Hematopoietic multipotent progenitor cell treated with erythropoietin and hydrocortisone succinate and interleukin-3 and kit ligand, for 17 days (in vitro differentiated cells): ENCODE results near the gene IL17RC.
"Not testable (repeated sequence)": the region's sequence is repeated elsewhere in the genome, so short reads cannot be mapped to it uniquely, and the experiment has no call there.

Experiments
- DNase-seq: peaks from one replicate; pipeline ENCODE4 v3.0.0-alpha.2; 2015; ENCODE audit warnings: low spot score

IL17RC gene

DNA sequence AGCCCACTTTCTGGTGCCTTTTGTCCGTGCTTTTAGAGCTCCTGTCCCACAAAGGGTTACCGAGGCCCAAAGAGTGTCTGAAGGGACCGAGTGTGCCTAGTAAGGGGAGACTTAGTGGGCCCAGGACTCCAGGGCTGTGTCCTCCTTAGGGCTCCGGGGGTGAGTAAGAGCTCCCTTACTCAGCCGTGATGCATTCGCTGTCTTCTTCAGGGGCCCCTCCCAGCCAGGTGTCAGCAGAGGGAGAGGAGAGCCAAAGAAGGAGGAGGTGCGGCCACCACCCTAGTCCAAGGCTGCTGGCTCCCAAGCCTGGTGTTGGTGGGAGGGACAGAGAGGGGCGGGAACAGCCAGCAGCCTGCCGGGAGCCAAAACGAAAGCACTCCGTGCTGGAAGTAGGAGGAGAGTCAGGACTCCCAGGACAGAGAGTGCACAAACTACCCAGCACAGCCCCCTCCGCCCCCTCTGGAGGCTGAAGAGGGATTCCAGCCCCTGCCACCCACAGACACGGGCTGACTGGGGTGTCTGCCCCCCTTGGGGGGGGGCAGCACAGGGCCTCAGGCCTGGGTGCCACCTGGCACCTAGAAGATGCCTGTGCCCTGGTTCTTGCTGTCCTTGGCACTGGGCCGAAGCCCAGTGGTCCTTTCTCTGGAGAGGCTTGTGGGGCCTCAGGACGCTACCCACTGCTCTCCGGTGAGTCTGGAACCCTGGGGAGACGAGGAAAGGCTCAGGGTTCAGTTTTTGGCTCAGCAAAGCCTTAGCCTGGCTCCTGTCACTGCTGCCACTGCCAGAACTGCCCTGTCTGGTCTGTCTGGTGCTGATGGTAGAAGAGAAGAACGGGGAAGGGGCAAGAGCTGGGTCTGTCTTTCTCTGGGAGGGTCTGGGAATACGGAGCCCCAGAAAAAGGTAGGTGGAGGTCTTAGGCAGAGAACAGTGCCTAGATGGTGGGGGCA is at the start of gene IL17RC:
IL17RC (plus strand) TSS at position 365 of the 947 bp plus-strand sequence; CDS start at position 583, 218 bp downstream.
- peak; percentile 55 for DNase-seq

DNA sequence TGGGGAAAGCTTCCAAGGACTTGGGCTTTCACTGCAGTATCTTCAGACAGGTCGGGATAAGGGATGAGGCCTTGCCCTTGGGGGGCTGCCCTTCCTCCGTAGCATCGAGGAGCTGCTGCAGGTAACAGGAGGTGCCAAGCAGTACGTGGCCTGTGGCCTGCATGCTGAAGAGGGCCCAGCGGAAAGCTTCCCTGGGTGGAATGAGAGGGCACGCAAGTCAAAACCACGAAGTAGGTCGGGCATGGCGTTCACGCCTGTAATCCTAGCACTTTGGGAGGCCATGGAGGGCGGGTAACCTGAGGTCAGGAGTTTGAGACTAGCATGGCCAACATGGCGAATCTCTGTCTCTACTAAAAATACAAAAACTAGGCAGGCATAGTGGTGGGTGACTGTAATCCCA is 49.8 kb upstream of the IL17RC start:
- no peak for DNase-seq

DNA sequence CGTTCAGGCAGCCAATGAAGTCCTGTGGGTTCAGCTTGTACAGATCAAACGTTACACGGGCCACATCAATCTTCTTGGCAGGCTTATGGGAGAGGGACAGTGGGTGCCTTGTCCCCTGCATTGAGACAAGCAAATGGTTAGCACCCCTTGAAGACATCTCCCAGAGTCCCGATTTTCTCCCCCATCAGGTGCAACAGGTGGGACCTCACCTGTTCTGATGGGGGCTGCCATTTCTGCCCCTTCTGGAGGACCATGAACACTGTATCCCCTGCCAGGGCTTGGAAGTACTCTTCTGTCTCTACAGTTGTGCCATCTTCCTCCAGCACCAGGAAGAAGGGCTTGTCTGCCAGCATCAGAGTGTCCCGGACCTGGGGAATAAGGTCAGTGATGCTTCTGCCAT is 46.9 kb upstream of the IL17RC start:
- DNase-seq, result no peak

DNA sequence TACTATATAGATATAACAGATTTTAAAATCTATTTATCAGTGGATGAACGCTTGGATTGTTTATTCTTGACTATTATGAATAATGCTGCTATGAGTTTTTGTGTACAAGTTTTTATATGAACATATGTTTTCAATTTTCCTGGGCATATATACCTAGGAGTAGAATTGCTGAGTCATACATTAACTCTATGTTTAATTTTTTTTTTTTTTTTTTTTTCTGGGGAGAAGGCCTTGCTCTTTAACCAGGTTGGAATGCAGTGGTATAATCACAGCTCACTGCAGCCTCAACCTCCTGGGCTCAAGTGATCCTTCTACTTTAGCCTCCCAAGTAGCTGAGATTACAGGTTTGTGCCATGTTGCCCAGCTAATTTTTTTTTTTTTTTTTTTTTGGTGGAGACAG is 45.9 kb upstream of the IL17RC start:
- no peak for DNase-seq

GRCh38 chr3:9872067-9872466 is 44.8 kb upstream of the IL17RC start:
- not testable (repeated sequence) for DNase-seq

GRCh38 chr3:9875448-9875847 is 41.5 kb upstream of the IL17RC start:
- DNase-seq, result no peak

GRCh38 chr3:9876255-9876654 is 40.6 kb upstream of the IL17RC start:
- DNase-seq, result not testable (repeated sequence)

GRCh38 chr3:9876991-9877390 is 39.9 kb upstream of the IL17RC start:
- no peak for DNase-seq

GRCh38 chr3:9878700-9879099 is 38.2 kb upstream of the IL17RC start:
- no peak for DNase-seq

DNA sequence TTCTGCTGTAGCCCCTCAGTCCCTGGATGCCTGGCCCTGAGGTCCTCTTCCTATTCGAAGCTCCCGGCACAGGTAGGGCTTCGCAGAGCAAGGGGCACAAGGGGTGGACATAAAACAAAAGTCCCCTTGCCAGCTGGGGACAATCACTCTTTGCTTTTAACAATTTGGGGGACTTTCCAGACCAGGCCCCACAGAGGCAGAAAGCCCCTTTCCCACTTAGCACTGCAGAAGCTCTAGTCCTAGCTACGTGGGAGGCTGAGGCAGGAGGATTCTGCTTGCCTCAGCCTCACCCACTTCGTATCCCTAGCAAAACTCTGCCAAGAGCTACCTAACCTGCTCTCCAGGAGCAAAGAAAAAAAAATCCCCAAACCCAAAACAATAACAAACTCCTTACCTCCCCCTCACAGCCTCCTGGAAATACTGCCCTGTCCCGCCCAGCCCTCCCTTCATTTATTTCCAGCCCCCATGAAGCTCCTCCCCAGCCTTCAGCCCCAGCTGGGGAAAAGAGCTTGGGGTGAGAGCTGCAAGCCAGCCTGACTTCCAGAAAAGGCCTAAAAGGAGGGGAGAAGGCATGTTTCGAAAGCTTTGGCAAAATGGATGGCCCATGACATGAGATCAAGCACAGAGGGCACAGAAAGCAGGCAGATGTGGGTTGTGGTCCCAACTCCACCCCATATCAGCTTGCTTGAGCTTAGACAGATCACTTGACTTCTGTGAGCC is 36.9 kb upstream of the IL17RC start, which contains the start of gene CIDEC:
CIDEC (minus strand) TSS at position 424 of the 720 bp plus-strand sequence. CDS start 1,767 bp downstream, outside the sequence.
- DNase-seq, result no peak

DNA sequence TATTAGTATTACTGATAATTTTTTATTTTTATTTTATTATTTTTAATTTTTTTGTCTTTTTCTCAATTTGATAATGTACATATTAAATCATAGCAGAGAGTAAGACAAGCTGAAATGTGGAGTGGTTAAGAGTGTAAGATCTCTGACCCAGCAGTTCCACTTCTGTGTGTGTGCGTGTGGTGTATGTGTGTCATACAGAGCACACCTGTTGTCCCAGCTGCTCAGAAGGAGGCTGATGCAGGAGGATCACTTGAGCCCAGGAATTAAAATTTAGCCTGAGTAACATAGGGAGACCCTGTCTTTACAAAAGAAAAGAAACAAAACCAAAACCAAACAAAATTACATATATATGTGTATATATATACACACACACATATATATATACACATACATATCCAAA is 35.5 kb upstream of the IL17RC start:
- DNase-seq, result no peak

- DNase-seq, result no peak
Observed at GRCh38 chr3:9883706-9884554, 33.0 kb upstream of the IL17RC start.

DNA sequence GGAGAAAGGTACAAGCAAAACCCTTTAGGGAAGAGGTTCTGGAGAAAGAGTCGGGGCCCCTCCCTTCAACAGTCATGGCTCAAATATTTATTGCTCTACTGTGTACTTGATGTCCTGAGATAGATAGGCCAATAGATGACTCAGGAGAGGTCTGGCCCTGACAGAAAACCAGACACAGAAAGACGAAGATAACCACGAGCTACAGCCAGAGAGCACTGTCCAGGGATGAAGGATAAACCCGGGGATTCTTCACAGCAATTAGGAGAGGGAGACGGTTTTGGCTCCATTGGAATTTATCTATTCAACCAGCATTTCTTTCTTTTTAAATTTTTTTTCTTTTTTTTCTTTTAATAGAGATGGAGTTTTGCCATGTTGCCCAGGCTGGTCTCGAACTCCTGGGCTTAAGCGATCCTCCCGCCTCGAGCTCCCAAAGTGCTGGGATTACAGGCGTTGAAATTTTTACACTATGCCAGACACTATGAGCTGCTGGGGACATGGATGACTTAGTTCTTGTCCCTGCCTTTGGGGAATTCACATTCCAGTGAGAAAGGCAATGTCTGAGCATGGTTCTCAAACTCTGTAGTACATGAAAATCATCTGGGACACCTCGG is 32.2 kb upstream of the IL17RC start:
- DNase-seq, result no peak

GRCh38 chr3:9886328-9886727 is 30.6 kb upstream of the IL17RC start:
- no peak for DNase-seq

- DNase-seq, result no peak
Observed at GRCh38 chr3:9887480-9887879, 29.4 kb upstream of the IL17RC start.

DNA sequence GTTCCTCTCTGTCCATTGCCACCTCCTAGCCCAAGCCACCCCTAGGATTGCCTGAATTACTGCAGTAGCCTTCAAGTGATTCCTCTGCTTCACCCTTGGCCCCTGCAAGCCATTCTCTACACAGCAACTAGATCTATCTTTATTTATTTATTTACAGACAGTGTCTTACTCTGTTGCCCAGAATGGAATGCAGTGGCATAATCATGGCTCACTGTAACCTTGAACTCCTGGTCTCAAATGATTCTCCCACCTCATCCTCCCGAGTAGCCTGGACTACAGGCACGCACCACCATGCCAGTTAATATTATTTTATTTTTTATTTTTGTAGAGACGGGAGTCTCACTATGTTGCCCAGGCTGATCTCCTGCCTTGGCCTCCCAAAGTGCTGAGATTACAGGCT is 28.4 kb upstream of the IL17RC start:
- no peak for DNase-seq

GRCh38 chr3:9889405-9889804 is 27.5 kb upstream of the IL17RC start:
- no peak for DNase-seq

GRCh38 chr3:9890249-9891071 is 26.4 kb upstream of the IL17RC start, which contains the start of gene JAGN1:
Gene JAGN1 (plus strand): TSS chr3:9890610. CDS start chr3:9890723, 113 bp downstream.
- DNase-seq, result peak; percentile 92

DNA sequence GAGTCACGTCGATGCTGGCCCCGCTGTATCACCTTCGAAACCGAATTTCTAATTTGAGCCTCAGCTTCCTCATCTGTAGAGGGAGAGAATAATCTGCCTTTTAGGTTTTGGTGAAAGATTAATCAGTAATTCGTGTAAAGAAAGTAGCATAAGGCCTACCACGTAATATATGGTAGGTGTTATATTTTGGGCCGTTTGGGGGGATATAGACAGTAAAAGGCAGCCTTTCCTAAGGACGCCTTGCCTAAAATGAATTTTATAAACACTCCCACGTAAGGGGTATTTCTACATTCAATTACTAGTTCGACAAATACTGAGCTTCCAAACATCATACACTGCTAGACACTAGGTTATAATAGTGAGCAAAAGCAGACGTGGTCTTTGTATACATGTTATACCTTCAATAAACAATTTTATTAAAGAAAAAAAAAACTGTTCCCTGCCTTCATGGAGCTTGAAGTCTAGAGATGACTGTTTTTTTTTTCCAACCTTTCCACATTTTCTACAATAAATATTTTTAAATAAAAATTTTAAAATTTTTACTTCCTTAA is 25.8 kb upstream of the IL17RC start:
- DNase-seq, result no peak

DNA sequence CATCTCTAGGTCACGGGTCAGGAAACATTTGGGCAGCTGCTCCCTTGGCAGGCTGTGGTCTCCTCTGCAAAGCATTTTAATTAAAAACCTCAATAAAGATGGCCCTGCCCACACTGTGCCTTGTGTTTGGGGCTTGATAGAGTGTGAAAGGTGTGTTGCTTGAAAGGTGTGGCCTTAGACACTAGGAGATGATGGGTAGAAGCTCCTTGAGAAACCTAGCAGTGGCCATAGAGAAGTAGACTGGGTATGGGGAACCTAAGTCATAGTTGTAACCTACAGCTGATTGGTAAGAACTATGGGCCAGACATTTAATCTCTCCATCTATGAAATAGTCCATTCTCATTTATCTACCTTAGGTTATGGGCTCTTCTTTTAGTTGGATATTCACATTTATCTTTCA is 23.2 kb upstream of the IL17RC start:
- no peak for DNase-seq
